Activated T-cell treated with anti-CD3 and anti-CD28 coated beads, Interleukin-2, amount 50 U/mL, for 1 hour (primary cell): ENCODE measurements around the gene CARD11.

Experiments used
- DNase-seq: peaks from one replicate; pipeline ENCODE4 v3.0.0-alpha.2; 2020

The CARD11 gene

DNA sequence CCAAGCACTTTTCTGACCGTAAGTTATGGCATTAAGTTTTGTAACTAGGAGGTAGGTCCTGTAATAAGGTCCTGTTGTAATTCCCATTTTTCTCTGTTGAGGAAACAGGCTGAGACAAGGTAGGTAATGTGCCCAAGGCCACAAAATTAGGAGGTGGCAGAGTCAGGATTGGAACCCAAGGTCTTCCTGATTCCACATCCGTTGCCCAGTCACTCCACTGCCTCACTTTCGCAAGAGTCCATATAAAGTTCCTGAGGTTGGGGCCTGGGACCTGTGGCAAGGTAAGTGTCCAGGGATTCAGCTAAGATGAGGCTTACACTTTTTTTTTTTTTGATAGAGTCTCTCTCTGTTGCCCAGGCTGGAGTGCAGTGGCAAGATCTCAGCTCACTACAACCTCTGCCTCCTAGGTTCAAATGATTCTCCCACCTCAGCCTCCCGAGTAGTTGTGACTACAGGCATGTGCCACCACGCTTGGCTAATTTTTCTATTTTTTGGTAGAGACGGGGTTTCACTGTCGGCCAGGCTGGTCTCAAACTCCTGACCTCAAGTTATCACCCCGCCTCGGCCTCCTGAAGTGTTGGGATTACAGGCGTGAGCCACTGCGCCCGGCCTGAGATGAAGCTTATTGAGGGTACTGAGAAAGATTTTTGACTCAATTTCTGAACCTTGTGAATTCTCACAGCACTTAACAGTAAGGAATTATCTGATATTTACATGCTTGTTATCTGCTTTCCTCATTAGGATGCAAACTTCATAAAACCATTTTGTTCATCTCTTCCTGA is 179.3 kb downstream of the CARD11 start:
- no peak for DNase-seq

DNA sequence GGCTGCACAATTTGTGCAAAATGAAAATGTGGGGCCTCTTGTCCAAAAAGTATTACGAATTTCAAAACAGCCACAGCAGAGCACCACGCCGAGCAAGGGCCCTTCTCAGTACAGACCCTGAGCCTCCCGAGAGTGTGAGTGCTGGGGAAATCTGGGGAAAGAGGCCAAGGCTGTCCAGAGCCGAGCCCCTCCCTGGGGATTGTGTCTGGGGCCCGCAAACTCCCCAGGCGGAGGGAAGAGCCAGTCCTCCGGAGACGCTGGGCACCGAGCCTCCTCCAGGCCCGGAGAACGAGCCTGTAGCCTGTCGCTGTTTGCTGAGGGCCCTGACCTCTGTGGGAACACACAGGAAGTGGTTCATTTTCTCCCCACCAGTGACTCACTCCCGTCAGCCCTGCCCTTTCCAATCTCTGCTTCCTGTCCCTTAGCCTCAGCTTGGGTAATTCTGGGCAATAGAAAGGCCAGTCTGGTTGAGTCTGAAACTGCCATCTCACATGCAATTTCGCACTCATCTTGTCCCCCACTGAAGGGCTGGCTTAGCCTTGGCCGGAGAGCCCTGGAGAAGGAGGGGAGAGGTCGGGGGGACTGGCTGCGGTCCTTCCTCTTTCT is 180.1 kb downstream of the CARD11 start:
- peak; percentile 56 for DNase-seq

- no peak for DNase-seq
Observed at GRCh38 chr7:2862831-2863361, 180.8 kb downstream of the CARD11 start.

DNA sequence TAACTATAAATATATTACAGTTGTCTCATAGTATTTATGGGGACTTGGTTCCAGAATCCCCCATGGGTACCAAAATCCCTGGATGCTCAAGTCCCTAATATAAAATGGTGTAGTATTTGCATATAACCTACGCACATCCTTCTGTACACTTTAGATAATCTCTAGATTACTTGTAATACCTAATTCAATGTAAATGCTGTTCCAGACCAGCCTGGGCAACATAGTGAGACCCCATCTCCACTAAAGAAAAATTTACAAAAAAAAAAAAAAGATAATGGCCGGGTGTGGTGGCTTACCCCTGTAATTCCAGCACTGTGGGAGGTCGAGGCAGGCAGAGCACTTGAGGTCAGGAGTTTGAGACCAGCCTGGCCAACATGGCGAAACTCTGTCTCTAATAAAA is 182.2 kb downstream of the CARD11 start:
- DNase-seq, result no peak

DNA sequence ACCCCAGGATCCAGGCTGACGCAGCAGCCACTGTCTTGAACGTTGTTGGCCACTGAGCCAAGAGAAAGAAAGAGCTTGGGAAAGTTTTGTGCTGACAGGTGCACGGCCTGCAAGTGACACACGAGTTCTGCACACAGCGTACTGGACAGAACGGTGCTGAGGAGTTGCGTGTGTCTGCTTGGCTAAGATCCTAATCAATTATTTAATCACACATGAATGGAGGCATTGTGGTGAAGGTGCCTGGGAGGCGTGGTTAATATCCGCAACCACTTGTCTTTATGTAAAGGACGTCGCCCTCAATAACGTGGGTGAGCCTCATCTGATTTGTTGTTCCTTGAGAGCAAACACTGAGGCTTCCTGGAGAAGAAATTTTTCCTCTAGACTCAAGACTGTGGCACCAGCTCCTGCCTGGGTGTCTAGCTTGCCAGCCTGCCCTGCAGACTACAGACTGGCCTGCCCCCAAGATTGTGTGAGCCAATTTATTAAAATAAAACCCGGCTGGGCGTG is 183.0 kb downstream of the CARD11 start:
- no peak for DNase-seq

- no peak for DNase-seq
Observed at GRCh38 chr7:2859952-2860351, 183.7 kb downstream of the CARD11 start.

DNA sequence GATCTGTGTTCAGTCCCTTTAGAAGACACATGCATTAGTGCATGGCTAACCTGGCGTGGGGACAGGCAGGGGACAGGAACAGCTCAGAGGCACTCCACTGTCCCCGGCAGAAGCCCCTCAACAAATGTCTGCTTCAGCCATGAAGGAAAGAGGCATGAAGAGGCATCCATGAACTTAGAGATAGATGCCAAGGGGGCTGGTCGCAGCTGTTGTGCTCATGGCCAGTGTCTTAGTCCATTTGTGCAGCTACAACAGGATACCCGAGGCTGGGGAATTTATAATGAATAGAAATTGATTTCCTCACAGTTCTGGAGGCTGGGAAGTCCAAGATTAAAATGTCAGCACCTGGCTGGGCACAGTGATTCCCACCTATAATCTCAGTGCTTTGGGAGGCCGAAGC is 185.0 kb downstream of the CARD11 start:
- DNase-seq, result no peak

DNA sequence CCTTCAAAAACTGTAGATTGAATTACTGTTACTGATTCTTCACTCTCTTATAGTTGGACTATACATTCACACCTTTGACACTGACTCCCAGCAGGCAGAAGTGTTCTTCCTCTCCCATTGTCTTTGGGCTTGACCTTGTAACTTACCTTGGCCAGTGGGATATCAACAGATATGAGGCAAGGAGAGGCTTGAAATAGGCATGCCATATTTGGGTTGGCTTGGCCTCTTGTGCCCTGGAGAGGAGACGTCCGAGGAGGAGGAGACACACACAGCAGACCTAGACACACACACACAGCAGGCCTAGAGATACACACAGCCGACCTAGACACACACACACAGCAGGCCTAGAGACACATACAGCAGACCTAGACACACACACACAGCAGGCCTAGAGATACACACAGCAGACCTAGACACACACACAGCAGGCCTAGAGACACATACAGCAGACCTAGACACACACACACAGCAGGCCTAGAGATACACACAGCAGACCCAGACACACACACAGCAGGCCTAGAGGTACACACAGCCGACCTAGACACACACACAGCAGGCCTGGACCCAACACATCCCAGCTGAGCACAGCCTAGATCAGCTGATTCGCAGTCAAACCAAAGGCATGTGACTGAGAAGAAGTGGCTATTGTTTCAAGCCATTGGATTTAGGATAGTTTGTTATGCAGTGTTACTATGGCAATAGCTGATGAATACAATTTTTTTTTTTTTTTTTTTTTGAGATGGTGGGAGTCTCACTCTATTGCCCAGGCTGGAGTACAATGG is 187.1 kb downstream of the CARD11 start:
- DNase-seq, result no peak
